Measurements from ENCODE around the gene PAWR.

- TF ChIP-seq ADNP (tag; IDR thresholded peaks at IDR 0.05): no peak
- no peak for TF ChIP-seq GMEB1 (CRISPR knock-in tag; IDR thresholded peaks at IDR 0.05)
- TF ChIP-seq ELF4 (CRISPR knock-in tag; IDR thresholded peaks at IDR 0.05): no peak
- no peak for TF ChIP-seq ZBTB11 (CRISPR knock-in tag; IDR thresholded peaks at IDR 0.05)
Observed at GRCh38 chr12:79648881-79649280, 41.9 kb downstream of the PAWR start.

All from K562 (cell line).